ENCODE data around the gene SLX9. TPM values are rescaled to one million over a fixed set of nuclear protein-coding genes. Genes with fewer than 3 reads are reported as not detected.

Gene SLX9
- total RNA-seq, 1 experiment from 2014 or later: 80.1 TPM

GRCh38 chr21:44964381-44964780 lies 24.6 kb downstream of the SLX9 start:
- CTCF ChIA-PET: no interaction called here
- Histone ChIP-seq H3K9me3 (ENCODE audit: low read length) (peaks cover 7% of the 10 kb centered on the region; the same call in 1 of the 2 replicates), H3K36me3 (ENCODE audit: low read depth, low read length) (peaks cover 60% of the 10 kb centered on the region), H3K9me2 (replicated peaks; ENCODE audit: low read length) (no peaks in the 10 kb centered on the region), H3K27me3 (ENCODE audit: low read length) (no peaks in the 10 kb centered on the region), H3K27ac (ENCODE audit: low read length) (no peak overlapping the region), H3K4me2 (ENCODE audit: low read length) (no peak overlapping the region), H2AFZ (ENCODE audit: low read length) (no peak overlapping the region), H3F3A (ENCODE audit: low read length, unreplicated experiment) (peaks cover 4% of the 10 kb centered on the region), H3K9ac (ENCODE audit: low read length) (no peak overlapping the region), H3K4me3 (ENCODE audit: low read length) (no peak overlapping the region), H3K79me2 (ENCODE audit: low read length) (peaks cover 37% of the 10 kb centered on the region), H4K20me1 (ENCODE audit: low read length) (no peaks in the 10 kb centered on the region), H3K4me1 (ENCODE audit: insufficient read depth, low read length) (peaks cover 1% of the 10 kb centered on the region; the same call in 1 of the 2 replicates)
- intact Hi-C loops (cut with micrococcal nuclease): no loop called here
- ATAC-seq: no peak
- BruUV-seq (replicated peaks): no TSS peak
- POLR2A ChIA-PET (ENCODE audit: unreplicated experiment): no interaction called here
- TF ChIP-seq EZH2 (IDR thresholded peaks at IDR 0.05; ENCODE audit: low read length, unreplicated experiment) (no peak), EZH2phosphoT487 (IDR thresholded peaks at IDR 0.05; ENCODE audit: borderline replicate concordance, low read length) (no peak), CTCF (conservative IDR thresholded peaks at IDR 0.05; ENCODE audit: low read depth, low read length) (no peak)
- no peak for DNase-seq

- Histone ChIP-seq H3K27me3 (ENCODE audit: low read length) (no peaks in the 10 kb centered on the region), H3K4me1 (ENCODE audit: insufficient read depth, low read length) (peaks cover 8% of the 10 kb centered on the region; the same call in 1 of the 2 replicates), H3K4me3 (ENCODE audit: low read length) (no peak overlapping the region), H3K9me2 (replicated peaks; ENCODE audit: low read length) (no peaks in the 10 kb centered on the region), H3K4me2 (ENCODE audit: low read length) (no peak overlapping the region), H3K36me3 (ENCODE audit: low read depth, low read length) (peaks cover 51% of the 10 kb centered on the region), H3K79me2 (ENCODE audit: low read length) (peaks cover 37% of the 10 kb centered on the region), H4K20me1 (ENCODE audit: low read length) (no peaks in the 10 kb centered on the region), H3K27ac (ENCODE audit: low read length) (no peak overlapping the region), H2AFZ (ENCODE audit: low read length) (no peak overlapping the region), H3K9ac (ENCODE audit: low read length) (no peak overlapping the region), H3K9me3 (ENCODE audit: low read length) (peaks cover 7% of the 10 kb centered on the region; the same call in 1 of the 2 replicates), H3F3A (ENCODE audit: low read length, unreplicated experiment) (peaks cover 4% of the 10 kb centered on the region)
- ChIA-PET CTCF (no interaction called here), POLR2A (ENCODE audit: unreplicated experiment) (no interaction called here)
- TF ChIP-seq CTCF (conservative IDR thresholded peaks at IDR 0.05; ENCODE audit: low read depth, low read length) (no peak), EZH2 (IDR thresholded peaks at IDR 0.05; ENCODE audit: low read length, unreplicated experiment) (no peak), EZH2phosphoT487 (IDR thresholded peaks at IDR 0.05; ENCODE audit: borderline replicate concordance, low read length) (no peak)
- DNase-seq: no peak
- BruUV-seq (replicated peaks): no TSS peak
- ATAC-seq: no peak
- intact Hi-C loops (cut with micrococcal nuclease): no loop called here
Observed at GRCh38 chr21:44965251-44966022, 25.6 kb downstream of the SLX9 start.
